ENCODE measurements around the gene MISP.
A peak's percentile ranks its signal among the peaks of the same experiment; 100 is the strongest.

- TF ChIP-seq POLR2AphosphoS5 (IDR thresholded peaks at IDR 0.05; ENCODE audit: insufficient read depth in 1 of 2, low read depth in 1 of 2) (peak; percentile 89 to 97), CTCF (IDR thresholded peaks at IDR 0.05) (no peak)
Observed at GRCh38 chr19:796692-797527, 46.0 kb downstream of the MISP start, which contains the start of gene PTBP1.

Measured in vagina (tissue), 2 donors.